GM19099 (cell line): ENCODE results near the gene CHRNA4.

Source experiments
- POLR2A ChIP-seq: IDR thresholded peaks from 3 replicates; pipeline ENCODE4 v1.6.1; 2011; ENCODE audit warnings: low read depth; ENCODE audit not compliant: insufficient read length; ENCODE audit errors: extremely low read depth

The CHRNA4 gene

DNA sequence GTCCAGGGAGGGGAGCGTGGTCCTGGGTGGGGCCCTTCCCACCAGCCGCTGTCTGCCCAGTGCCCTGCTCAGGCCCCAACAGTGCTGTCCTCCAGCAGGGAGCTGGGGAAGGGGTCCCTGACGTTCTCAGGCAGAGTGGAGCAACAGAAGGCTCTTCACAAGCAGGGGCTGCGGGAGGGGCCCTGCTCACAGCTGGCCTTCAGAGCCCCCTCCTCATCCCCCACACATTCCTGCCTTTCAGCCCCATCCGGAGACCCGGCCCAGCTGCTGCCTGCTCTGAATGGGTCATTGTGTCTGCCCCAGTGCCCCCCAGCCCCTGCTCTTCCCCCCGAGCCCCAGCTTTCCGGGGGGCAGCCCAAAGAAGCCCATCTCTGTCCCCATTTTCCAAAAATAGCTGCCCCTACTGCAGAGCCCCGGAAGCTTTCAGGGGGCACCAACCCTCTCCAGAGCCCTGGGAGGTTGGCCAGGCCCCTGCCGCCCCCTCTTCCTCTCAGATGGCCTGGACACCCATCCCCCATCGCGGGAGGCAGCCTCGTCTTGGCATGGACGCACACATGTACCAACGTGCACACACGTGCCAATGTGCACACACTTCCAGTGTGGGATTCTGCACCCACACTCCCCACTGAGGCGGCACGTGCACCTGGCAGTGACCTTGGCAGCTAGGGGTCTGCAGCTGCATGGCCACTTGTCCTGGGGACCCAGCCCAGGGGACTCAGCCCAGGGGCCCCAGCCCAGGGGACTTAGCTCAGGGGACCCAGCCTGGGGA, 64.4 kb downstream of the CHRNA4 start:
- TF ChIP-seq POLR2A: no peak

DNA sequence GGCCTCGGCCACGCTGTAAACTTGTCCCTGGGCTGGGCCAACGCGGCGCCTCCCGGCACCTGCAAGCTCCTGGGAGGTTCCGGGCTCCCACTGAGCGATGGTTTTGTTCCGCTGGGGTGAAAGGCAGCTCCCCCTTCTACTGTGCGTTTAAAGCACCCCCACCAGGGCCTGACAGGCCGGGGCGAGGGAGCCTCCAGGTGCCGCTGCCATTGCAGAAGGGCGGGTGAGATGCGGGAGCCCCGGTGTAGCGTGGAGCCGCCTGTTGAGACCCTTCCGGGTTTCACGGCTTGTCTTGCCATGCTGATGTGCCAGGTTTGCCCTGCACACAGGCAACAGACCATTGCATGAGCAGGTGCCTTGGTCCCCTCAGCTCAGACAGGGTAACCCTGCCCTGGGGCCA, 65.3 kb downstream of the CHRNA4 start:
- no peak for TF ChIP-seq POLR2A

DNA sequence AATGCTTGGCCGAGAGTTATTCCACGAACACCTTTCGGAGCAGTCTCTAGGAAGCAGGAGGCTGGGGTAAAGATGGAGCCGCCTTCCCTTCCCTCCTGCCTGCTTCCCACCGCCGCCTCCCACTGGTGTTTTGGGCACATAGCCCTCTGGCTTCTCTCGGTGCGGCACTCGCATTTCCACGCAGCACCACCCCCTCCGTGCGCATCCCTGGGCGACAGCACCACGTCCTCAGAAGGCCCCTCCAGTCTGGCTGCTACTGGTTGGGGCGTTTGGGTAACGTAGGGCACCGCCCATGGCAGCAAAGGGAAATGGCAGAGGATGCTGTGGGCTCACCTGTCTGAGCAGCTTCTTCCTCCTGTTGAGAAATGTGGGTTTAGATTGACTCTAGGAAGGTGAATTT, 65.7 kb downstream of the CHRNA4 start:
- no peak for TF ChIP-seq POLR2A

DNA sequence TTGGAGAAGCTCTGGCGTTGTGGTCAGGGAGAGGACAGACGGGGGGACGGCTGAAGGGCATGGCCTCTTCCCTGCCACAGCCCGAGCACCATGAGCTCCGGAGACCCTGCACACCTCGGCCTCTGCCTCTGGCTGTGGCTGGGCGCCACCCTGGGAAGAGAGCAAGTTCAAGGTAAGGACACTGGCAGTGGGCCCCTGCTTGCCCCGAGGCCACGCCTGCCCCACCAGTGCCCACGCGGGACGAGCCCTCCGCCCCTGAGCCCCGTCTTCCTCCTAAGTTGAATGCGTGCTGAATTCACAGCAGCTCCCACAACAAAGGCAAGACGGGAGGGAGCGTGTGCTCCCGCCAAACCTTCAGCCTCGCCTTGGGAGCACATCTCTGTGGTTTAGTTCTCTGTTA, 66.1 kb downstream of the CHRNA4 start:
- no peak for TF ChIP-seq POLR2A

DNA sequence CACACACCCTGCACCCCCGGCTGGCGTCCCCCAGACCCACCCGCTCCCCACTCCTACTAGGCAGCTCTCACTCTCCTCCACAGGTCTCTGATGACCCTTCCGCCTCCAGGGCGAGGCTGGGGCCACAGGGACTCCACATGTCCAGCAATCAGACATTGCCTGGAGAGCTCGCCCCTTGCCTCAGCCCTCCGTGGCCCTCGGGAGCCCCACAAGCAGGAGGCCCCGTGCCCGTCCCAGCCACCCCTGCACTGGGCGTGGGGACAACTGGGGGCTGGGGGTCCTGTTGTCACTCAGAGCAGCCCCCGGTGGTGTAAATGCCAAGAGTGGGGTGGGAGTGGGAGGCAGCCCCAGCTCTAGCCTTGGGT, 66.6 kb downstream of the CHRNA4 start:
- no peak for TF ChIP-seq POLR2A

DNA sequence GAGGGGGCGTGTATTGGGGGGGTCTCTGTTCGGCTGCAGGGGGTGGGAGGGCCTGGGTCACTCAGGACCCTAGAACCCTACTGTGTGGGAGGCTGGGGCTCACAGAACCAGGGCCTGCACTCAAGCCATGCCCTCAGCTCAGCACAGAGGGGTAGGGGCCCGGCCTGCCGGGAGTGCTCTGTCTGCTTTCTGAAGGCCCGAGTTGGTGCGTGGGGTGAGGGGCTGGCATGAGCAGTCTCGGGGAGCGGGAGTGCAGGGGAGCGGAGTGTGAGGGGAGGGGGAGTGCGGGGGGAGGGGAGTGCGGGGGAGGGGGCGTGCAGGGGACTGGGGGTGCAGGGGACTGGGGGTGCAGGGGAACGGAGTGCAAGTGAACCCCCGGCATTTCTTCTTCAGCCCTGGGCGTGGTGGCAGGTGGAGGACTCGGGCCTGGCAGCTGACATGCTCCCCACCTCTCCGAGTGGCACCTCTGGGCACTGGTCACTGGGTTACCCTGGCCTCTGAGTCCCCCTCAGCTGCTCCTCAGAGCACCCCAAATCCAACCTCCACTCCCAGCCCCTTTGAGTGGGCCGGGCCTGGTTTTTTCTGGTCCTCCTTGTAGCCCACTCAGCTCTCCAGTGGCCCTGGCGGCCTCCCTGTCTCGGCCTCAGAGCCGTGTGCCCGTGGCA, 67.1 kb downstream of the CHRNA4 start:
- TF ChIP-seq POLR2A: no peak

DNA sequence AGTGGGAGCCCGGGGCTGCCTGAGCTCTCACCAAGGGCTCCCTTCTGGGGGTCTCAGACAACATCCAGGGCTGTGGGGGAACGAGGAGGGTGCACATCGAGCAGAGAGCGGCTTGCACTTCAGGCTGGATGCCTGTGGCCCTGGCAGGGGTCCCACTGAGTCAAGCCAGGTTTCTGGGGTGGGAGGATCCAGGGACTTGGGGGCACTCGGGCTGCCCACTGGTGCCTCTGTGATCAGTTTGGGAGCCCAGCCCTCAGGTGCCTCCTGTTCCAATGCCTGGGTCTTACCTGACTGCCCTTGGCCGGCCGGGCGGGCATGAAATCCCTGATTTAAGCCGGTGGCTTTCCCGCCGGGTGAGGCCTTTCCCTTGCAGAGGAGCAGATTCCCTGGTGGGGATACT, 67.7 kb downstream of the CHRNA4 start:
- no peak for TF ChIP-seq POLR2A
